Transverse colon (tissue), 4 donors: ENCODE data around the gene KIAA1217. TPM values are rescaled to one million over a fixed set of nuclear protein-coding genes. Genes with fewer than 3 reads are reported as not detected.

Experiments
- DNase-seq: peaks from one replicate; pipeline ENCODE4 v3.0.0-alpha.2; 2019
- H3K27ac ChIP-seq, 4 donors: fragments of 200-600 bp; sonication (generic); 2 replicates each; pipeline ENCODE4 v1.5.1; 2016 to 2018; ENCODE audit warnings: inconsistent platforms in 4 of 4
- H3K27me3 ChIP-seq: fragments of 200-600 bp; sonication (generic); 2 replicates; pipeline ENCODE4 v1.5.1; 2017; ENCODE audit warnings: inconsistent platforms
- H3K36me3 ChIP-seq, 4 donors: fragments of 200-600 bp; sonication (generic); 2 replicates each; pipeline ENCODE4 v1.5.1; 2017 to 2019; ENCODE audit warnings: inconsistent platforms in 4 of 4
- H3K4me1 ChIP-seq, 4 donors: fragments of 200-600 bp; sonication (generic); 2 replicates each; pipeline ENCODE4 v1.5.1; 2017 to 2020; ENCODE audit warnings: inconsistent platforms in 4 of 4
- H3K4me3 ChIP-seq, 4 donors: fragments of 200-600 bp; sonication (generic); 1 replicate in 1 of 4; 2 replicates in 3 of 4; pipeline versions ENCODE4 v1.5.1 to v1.6.1; 2017 to 2019; ENCODE audit warnings: inconsistent platforms in 4 of 4
- H3K9me3 ChIP-seq, 2 donors: fragments of 200-600 bp; sonication (generic); 2 replicates each; pipeline ENCODE4 v1.5.1; 2017 to 2019; ENCODE audit warnings: inconsistent platforms in 2 of 2
- EP300 ChIP-seq: sonication (generic); formaldehyde crosslinking; IDR thresholded peaks from one replicate; pipeline ENCODE4 v1.6.1; 2017; ENCODE audit warnings: antibody characterized with exemption, low read depth
- POLR2A ChIP-seq: fragments of 450-650 bp; IDR thresholded peaks from one replicate; pipeline ENCODE4 v1.6.1; 2016; ENCODE audit warnings: antibody characterized with exemption, mild to moderate bottlenecking, moderate library complexity
- POLR2AphosphoS5 ChIP-seq, 3 donors: sonication (generic); formaldehyde crosslinking; IDR thresholded peaks; one replicate each; pipeline ENCODE4 v1.6.1; 2016; ENCODE audit warnings: antibody characterized with exemption in 3 of 3
- WGBS, 2 donors: methylation state at CpG; one replicate each; pipeline ENCODE4 v1.1.5; 2018; ENCODE audit warnings: low coverage in 1 of 2; 5-methylcytosine and 5-hydroxymethylcytosine counted together
- in situ Hi-C, 4 donors: fragments of 200-750 bp; cut with MboI; loops; one replicate each; pipeline versions ENCODE4 v1.15.0 to v1.15.1; 2017; ENCODE audit warnings: low sequenced_read_pairs in 3 of 4, low pct_ligation_motif_present in 1 of 4, low pct_unique_long_range_greater_than_20kb in 1 of 4
- intact Hi-C: fragments of 100-400 bp; cut with DNase I; formaldehyde crosslinking; loops from one replicate; pipeline ENCODE4 v1.15.1; 2023; ENCODE audit warnings: low total_unique reads
- total RNA-seq, 4 donors: library from RNA; depleted of rRNA; stranded (reverse); fragments of >200 nt; gene quantifications; one replicate each; pipeline ENCODE4 v1.1.0, GENCODE V29; 2016
- TF ChIP-seq, protein P1 (sequence below), 5 experiments: fragments of 200-600 bp in 3 of 5; fragments of 450-650 bp in 2 of 5; sonication (generic) in 3 of 5; IDR thresholded peaks; 1 replicate in 2 of 5; 2 replicates in 3 of 5; pipeline ENCODE4 v1.5.1; 2016 to 2017; ENCODE audit warnings: antibody characterized with exemption in 5 of 5, inconsistent platforms in 3 of 5, mild to moderate bottlenecking in 2 of 5, moderate library complexity in 1 of 5

The KIAA1217 gene
- total RNA-seq, 4 donors from 2014 or later, result 56.5 to 175 (median 72.0) TPM

DNA sequence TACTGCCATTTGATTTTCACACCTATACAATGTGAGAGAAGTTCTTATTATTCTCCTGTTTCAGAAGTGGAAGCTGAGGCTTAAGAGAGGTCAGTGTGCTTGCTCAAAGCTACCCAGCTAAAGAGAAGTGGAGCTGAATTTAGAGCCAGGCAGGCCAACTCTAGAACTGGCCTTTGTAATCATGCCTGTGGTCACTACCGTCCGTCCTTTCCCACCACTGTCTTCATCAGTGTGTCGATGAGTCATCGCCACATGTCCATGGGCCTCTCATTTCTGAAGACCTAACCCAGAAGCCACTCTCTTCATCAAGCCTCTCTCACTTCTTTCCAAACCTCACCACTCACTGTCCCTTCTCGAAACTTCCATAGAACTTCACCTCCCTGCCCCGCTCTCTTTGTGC is 237.8 kb downstream of the KIAA1217 start:
- in situ Hi-C loops, result no loop called here
- no peaks in the 10 kb centered on the region for H3K9me3 ChIP-seq
- 85 to 87% methylated on average over 3 to 6 of the region's 6 CpGs for WGBS, 2 donors
- H3K27me3 ChIP-seq, result no peaks in the 10 kb centered on the region
- H3K4me3 ChIP-seq, result no peak overlapping the region
- no peaks in the 10 kb centered on the region for H3K36me3 ChIP-seq
- intact Hi-C loops, result no loop called here
- TF ChIP-seq POLR2A (no peak), POLR2AphosphoS5 (IDR thresholded peaks at IDR 0.05) (no peak), EP300 (no peak)
- TF ChIP-seq, protein P1, sequence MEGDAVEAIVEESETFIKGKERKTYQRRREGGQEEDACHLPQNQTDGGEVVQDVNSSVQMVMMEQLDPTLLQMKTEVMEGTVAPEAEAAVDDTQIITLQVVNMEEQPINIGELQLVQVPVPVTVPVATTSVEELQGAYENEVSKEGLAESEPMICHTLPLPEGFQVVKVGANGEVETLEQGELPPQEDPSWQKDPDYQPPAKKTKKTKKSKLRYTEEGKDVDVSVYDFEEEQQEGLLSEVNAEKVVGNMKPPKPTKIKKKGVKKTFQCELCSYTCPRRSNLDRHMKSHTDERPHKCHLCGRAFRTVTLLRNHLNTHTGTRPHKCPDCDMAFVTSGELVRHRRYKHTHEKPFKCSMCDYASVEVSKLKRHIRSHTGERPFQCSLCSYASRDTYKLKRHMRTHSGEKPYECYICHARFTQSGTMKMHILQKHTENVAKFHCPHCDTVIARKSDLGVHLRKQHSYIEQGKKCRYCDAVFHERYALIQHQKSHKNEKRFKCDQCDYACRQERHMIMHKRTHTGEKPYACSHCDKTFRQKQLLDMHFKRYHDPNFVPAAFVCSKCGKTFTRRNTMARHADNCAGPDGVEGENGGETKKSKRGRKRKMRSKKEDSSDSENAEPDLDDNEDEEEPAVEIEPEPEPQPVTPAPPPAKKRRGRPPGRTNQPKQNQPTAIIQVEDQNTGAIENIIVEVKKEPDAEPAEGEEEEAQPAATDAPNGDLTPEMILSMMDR (IDR thresholded peaks at IDR 0.05), result no peak
- H3K4me1 ChIP-seq, result peaks cover 0 to 20% (median 4%) of the 10 kb centered on the region in 4 donors
- DNase-seq, result no peak
- H3K27ac ChIP-seq, result peak overlapping the region in 1 of 4 donors; percentile 11

DNA sequence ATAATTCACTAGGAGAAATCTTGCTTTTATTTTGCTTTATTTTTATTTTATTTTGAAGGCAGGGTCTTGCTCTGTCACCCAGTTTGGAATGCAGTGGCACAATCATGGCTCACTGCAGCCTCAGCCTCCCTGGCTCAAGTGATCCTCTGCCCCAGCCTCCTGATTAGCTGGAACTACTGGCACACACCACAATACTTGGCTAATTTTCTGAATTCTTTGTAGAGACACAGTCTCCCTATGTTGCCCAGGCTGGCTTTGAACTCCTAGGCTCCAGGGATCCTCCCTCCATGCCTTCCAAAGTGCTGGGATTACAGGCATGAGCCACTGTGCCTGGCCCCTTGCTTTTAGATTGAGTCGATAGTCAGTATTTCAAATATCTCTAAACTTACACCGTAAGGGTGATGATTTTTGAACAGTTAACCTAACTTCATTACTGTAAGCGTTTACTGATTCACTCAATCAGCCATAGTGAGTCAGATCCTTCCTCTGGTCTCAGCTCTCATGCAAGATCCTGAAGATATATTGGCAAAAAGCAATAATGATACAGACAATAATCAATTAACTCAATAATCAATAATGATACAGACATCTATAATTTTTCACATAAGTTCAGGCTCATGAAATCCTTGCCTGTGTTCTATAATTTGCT is 239.5 kb downstream of the KIAA1217 start:
- H3K4me3 ChIP-seq, result no peak overlapping the region
- 76 to 77% methylated on average over 3 of the region's 3 CpGs for WGBS, 2 donors
- peaks cover 0 to 20% (median 4%) of the 10 kb centered on the region in 4 donors for H3K4me1 ChIP-seq
- TF ChIP-seq EP300 (no peak), POLR2AphosphoS5 (IDR thresholded peaks at IDR 0.05) (no peak), POLR2A (no peak)
- TF ChIP-seq, protein P1 (IDR thresholded peaks at IDR 0.05), result no peak
- intact Hi-C loops, result loop anchor here (1.0 kb wide), 1 partner anchor 34 kb away; no protein-coding TSS in a partner anchor
- H3K9me3 ChIP-seq, result no peaks in the 10 kb centered on the region
- no peak for DNase-seq
- in situ Hi-C loops, result no loop called here
- no peaks in the 10 kb centered on the region for H3K27me3 ChIP-seq
- peak overlapping the region; percentile 6 to 67 (median 50) for H3K27ac ChIP-seq
- no peaks in the 10 kb centered on the region for H3K36me3 ChIP-seq

DNA sequence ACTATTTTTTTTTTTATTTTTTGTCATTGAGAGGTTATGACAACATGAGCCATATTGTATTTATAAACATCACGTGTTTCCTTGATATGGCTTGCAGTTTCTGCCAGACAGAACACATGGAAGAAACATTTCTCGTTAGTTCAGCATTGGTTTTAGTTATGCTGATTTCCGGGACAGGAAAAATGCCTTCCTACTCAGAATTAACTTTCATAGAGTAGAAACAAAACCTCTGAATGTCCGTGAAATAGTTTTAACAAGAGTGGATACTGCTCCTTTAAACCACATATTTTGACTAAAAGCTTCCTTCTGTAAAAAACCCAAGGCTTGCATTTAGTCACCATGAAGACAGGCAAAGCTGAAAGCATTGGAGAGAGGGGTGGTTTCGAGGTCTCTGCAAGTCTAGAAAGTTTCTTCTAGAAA is 240.4 kb downstream of the KIAA1217 start:
- peaks cover 0 to 20% (median 4%) of the 10 kb centered on the region in 4 donors for H3K4me1 ChIP-seq
- H3K27ac ChIP-seq, result peak overlapping the region; percentile 6 to 67 (median 50)
- no peaks in the 10 kb centered on the region for H3K27me3 ChIP-seq
- in situ Hi-C loops (no loop called here), intact Hi-C loops (no loop called here)
- TF ChIP-seq, protein P1 (IDR thresholded peaks at IDR 0.05), result no peak
- peak in 1 of 3 donors; percentile 19 for TF ChIP-seq POLR2AphosphoS5 (IDR thresholded peaks at IDR 0.05)
- H3K36me3 ChIP-seq, result no peaks in the 10 kb centered on the region
- no peaks in the 10 kb centered on the region for H3K9me3 ChIP-seq
- no peak for DNase-seq
- WGBS, 2 donors, result 16 to 19% methylated on average over 4 to 5 of the region's 5 CpGs
- peak overlapping the region in 2 of 4 donors; percentile 7 to 25 for H3K4me3 ChIP-seq

DNA sequence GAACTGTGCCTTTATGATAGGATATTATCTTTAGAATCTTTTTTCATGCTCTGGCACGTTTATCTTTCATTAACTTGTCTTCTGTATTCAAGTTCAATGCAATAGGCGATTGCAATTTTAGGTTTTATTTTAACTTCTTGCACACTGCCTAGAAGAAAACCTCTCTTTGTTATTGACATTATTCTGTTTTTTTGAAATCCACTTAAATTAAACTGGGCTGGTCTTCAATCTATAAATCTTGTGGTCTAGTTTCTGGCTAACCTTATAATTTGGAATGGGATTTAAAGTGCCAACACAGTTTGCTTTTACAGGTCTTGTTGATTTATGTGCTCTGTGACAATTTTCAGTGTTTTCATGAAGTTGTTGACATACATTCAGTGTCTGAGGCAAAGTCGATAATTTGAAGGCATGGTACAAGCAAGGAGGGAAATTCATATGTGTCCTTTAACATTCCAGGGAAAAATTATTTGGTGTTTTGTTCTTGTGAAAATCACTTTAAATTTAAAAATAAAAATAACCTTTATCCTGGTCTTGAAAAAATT is 240.9 kb downstream of the KIAA1217 start:
- peak overlapping the region in 3 of 4 donors; percentile 45 to 67 (median 55) for H3K27ac ChIP-seq
- no peak for DNase-seq
- peak overlapping the region in 2 of 4 donors; percentile 7 to 25 for H3K4me3 ChIP-seq
- intact Hi-C loops, result no loop called here
- whole genome bisulfite sequencing, 2 donors, result 7 to 22% methylated on average over 3 of the region's 3 CpGs
- H3K4me1 ChIP-seq, result peaks cover 0 to 20% (median 4%) of the 10 kb centered on the region in 4 donors
- H3K9me3 ChIP-seq, result no peaks in the 10 kb centered on the region
- H3K27me3 ChIP-seq, result no peaks in the 10 kb centered on the region
- H3K36me3 ChIP-seq, result no peaks in the 10 kb centered on the region
- in situ Hi-C loops, result no loop called here
- TF ChIP-seq EP300 (no peak), POLR2A (no peak), POLR2AphosphoS5 (IDR thresholded peaks at IDR 0.05) (no peak)
- TF ChIP-seq, protein P1 (IDR thresholded peaks at IDR 0.05), result no peak
